GM12878 (cell line): ENCODE measurements around the gene NPAS3.

Experiments used
- FOXM1 ChIP-seq: IDR thresholded peaks from 2 replicates; pipeline ENCODE4 v1.6.1; 2012; ENCODE audit warnings: low read depth, mild to moderate bottlenecking, inconsistent platforms, low read length, moderate library complexity
- SRF ChIP-seq, 2 experiments: IDR thresholded peaks; 2 replicates each; pipeline ENCODE4 v1.6.1; 2011; ENCODE audit warnings: low read depth in 2 of 2, low read length in 2 of 2, mild to moderate bottlenecking in 1 of 2, moderate library complexity in 1 of 2
- TF ChIP-seq, protein P1 (sequence below), 3 experiments: IDR thresholded peaks in 2 of 3; conservative IDR thresholded peaks in 1 of 3; 2 replicates each; pipeline ENCODE4 v1.5.1; 2011; ENCODE audit warnings: low read depth in 3 of 3, low read length in 3 of 3, mild to moderate bottlenecking in 3 of 3, control low read depth in 2 of 3, moderate library complexity in 2 of 3, inconsistent platforms in 1 of 3, mixed read lengths in 1 of 3; ENCODE audit not compliant: control insufficient read depth in 2 of 3, insufficient read depth in 1 of 3; ENCODE audit errors: extremely low read depth in 1 of 3

DNA sequence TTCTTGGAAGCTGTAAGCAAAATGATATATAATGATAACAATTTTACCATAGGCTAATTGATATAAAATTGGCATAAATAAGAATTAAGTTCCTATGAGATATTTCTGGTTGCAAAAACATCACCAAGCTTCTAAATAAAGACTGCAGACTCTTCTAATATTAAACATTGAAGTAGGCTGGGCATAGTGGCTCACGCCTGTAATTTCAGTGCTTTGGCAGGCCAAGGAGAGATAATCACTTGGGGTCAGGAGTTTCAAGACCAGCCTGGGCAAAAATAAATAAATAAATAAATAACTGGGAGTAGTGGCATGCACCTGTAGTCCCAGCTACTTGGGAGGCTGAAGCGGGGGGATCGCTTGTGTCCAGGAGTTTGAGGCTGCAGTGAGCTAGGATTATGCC, 71.8 kb downstream of the NPAS3 start:
- TF ChIP-seq, protein P1, sequence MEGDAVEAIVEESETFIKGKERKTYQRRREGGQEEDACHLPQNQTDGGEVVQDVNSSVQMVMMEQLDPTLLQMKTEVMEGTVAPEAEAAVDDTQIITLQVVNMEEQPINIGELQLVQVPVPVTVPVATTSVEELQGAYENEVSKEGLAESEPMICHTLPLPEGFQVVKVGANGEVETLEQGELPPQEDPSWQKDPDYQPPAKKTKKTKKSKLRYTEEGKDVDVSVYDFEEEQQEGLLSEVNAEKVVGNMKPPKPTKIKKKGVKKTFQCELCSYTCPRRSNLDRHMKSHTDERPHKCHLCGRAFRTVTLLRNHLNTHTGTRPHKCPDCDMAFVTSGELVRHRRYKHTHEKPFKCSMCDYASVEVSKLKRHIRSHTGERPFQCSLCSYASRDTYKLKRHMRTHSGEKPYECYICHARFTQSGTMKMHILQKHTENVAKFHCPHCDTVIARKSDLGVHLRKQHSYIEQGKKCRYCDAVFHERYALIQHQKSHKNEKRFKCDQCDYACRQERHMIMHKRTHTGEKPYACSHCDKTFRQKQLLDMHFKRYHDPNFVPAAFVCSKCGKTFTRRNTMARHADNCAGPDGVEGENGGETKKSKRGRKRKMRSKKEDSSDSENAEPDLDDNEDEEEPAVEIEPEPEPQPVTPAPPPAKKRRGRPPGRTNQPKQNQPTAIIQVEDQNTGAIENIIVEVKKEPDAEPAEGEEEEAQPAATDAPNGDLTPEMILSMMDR (IDR thresholded peaks at IDR 0.05 in 2 of 3, conservative IDR thresholded peaks at IDR 0.05 in 1 of 3; ENCODE audit: control insufficient read depth in 2 of 3, extremely low read depth in 1 of 3, insufficient read depth in 1 of 3, low read depth in 3 of 3, low read length in 3 of 3), result no peak
- TF ChIP-seq SRF (IDR thresholded peaks at IDR 0.05; ENCODE audit: low read depth in 2 of 2, low read length in 2 of 2), result no peak
- no peak for TF ChIP-seq FOXM1
